GM12878 (cell line): ENCODE data around the gene CDC45. TPM values are rescaled to one million over a fixed set of nuclear protein-coding genes. Genes with fewer than 3 reads are reported as not detected.
"Not testable (repeated sequence)": the region's sequence is repeated elsewhere in the genome, so short reads cannot be mapped to it uniquely, and the experiment has no call there.

Experiments used
- ATAC-seq: fragments of 200-7000 bp; cut with Tn5 transposase; 3 replicates; pipeline ENCODE4 v1.9.1; 2020; ENCODE audit warnings: mild to moderate bottlenecking, moderate library complexity
- BruUV-seq: library from RNA; stranded (reverse); fragments of 400-500 nt; replicated peaks from 2 replicates; lab custom pipeline; 2021; lab: Mats Ljungman, UMichigan
- CTCF ChIA-PET: fragments of 300-600 bp; sonication (Branson Sonifier 250); formaldehyde crosslinking; extraction: SDS; loops from one replicate; lab custom pipeline; 2021; ENCODE audit warnings: inconsistent platforms; lab: Yijun Ruan, JAX
- POLR2A ChIA-PET: fragments of 350-600 bp; formaldehyde crosslinking; extraction: SDS; loops from one replicate; lab custom pipeline; 2021; ENCODE audit warnings: inconsistent platforms; lab: Charles Lee
- RAD21 ChIA-PET: fragments of 300-600 bp; sonication (Branson Sonifier 250); formaldehyde crosslinking; loops from one replicate; lab custom pipeline; 2023; ENCODE audit warnings: antibody characterized with exemption; ENCODE audit not compliant: unreplicated experiment; lab: Charles Lee
- SMC1A ChIA-PET: fragments of 300-600 bp; sonication (Branson Sonifier 250); formaldehyde crosslinking; loops from one replicate; lab custom pipeline; 2023; ENCODE audit not compliant: unreplicated experiment, uncharacterized antibody; lab: Charles Lee
- DNase-seq: peaks from one replicate; pipeline ENCODE4 v3.0.0-alpha.2; 2011; ENCODE audit warnings: low read depth, low spot score
- FAIRE-seq: peaks from 3 replicates; lab custom pipeline; 2011; peaks lifted over from hg19 to GRCh38; lab: Jason Lieb, UNC
- H2AFZ ChIP-seq: 2 replicates; pipeline ENCODE4 v1.6.0; 2011; ENCODE audit warnings: low read depth, low read length, control low read depth; ENCODE audit not compliant: control insufficient read depth
- H3K27ac ChIP-seq: 2 replicates; pipeline ENCODE4 v1.5.1; 2011; ENCODE audit warnings: control low read depth; ENCODE audit not compliant: control insufficient read depth, insufficient read depth
- H3K27me3 ChIP-seq, 2 experiments: replicated peaks in 1 of 2; 2 replicates each; pipeline versions ENCODE4 v1.6.0 to v1.6.1; 2011; ENCODE audit warnings: low read length in 1 of 2; ENCODE audit not compliant: control insufficient read depth in 2 of 2, insufficient read depth in 2 of 2
- H3K36me3 ChIP-seq, 2 experiments: 2 replicates each; pipeline ENCODE4 v1.5.1; 2011; ENCODE audit warnings: low read length in 1 of 2; ENCODE audit not compliant: control insufficient read depth in 2 of 2, insufficient read depth in 2 of 2
- H3K4me1 ChIP-seq: 2 replicates; pipeline ENCODE4 v1.6.1; 2011; ENCODE audit warnings: mild to moderate bottlenecking, low read length, moderate library complexity, mixed read lengths; ENCODE audit not compliant: control insufficient read depth, insufficient read depth
- H3K4me2 ChIP-seq: 2 replicates; pipeline ENCODE4 v1.6.0; 2011; ENCODE audit warnings: control low read depth; ENCODE audit not compliant: control insufficient read depth, insufficient read depth
- H3K4me3 ChIP-seq: fragments of 200-600 bp; sonication (generic); 2 replicates; pipeline ENCODE4 v1.5.1; 2016
- H3K79me2 ChIP-seq: 2 replicates; pipeline ENCODE4 v1.6.0; 2011; ENCODE audit warnings: low read length; ENCODE audit not compliant: control insufficient read depth, insufficient read depth
- H3K9ac ChIP-seq: 2 replicates; pipeline ENCODE4 v1.8.0; 2011; ENCODE audit warnings: low read length, control low read depth, mixed read lengths; ENCODE audit not compliant: control insufficient read depth, insufficient read depth
- H3K9me3 ChIP-seq: replicated peaks from 3 replicates; pipeline ENCODE4 v1.5.1; 2011; ENCODE audit warnings: mild to moderate bottlenecking, low read length; ENCODE audit not compliant: control insufficient read depth, insufficient read depth
- H4K20me1 ChIP-seq: 2 replicates; pipeline ENCODE4 v1.6.0; 2011; ENCODE audit not compliant: control insufficient read depth, insufficient read depth
- HDAC6 ChIP-seq: fragments of 200-600 bp; sonication (generic); IDR thresholded peaks from one replicate; pipeline ENCODE4 v1.8.0; 2017; ENCODE audit warnings: antibody characterized with exemption; ENCODE audit not compliant: unreplicated experiment
- MLLT1 ChIP-seq: fragments of 450-650 bp; IDR thresholded peaks from 2 replicates; pipeline ENCODE4 v1.6.1; 2016; ENCODE audit warnings: mild to moderate bottlenecking
- MTA2 ChIP-seq: fragments of 450-650 bp; IDR thresholded peaks from 2 replicates; pipeline ENCODE4 v1.6.1; 2016; ENCODE audit warnings: low read depth, mild to moderate bottlenecking, moderate library complexity
- RB1 ChIP-seq: fragments of 450-650 bp; formaldehyde crosslinking; IDR thresholded peaks from 2 replicates; pipeline ENCODE4 v1.6.1; 2017; ENCODE audit warnings: mild to moderate bottlenecking, borderline replicate concordance
- ZNF687 ChIP-seq: fragments of 450-650 bp; IDR thresholded peaks from 2 replicates; pipeline ENCODE4 v1.6.1; 2017; ENCODE audit warnings: mild to moderate bottlenecking, moderate library complexity
- WGBS: methylation state at CpG from one replicate; pipeline ENCODE4 v1.1.6; 2016; ENCODE audit warnings: low lambda C conversion rate; ENCODE audit not compliant: insufficient replicate concordance, insufficient coverage; ENCODE audit errors: missing lambda C conversion rate; 5-methylcytosine and 5-hydroxymethylcytosine counted together
- in situ Hi-C: fragments of 300-500 bp; cut with MboI; formaldehyde crosslinking; loops from 9 replicates; pipeline ENCODE4 v1.14.3; 2018; ENCODE audit warnings: mixed read lengths
- intact Hi-C: fragments of 100-400 bp; cut with micrococcal nuclease; formaldehyde crosslinking; loops from one replicate; pipeline ENCODE4 v1.14.2; 2022; ENCODE audit not compliant: unreplicated experiment
- polyA plus RNA-seq, 11 experiments: library from polyadenylated mRNA; depleted of rRNA in 4 of 11; unstranded in 6 of 11; stranded (reverse) in 5 of 11; fragments of >200 nt; fragmentation: Nextera tagmentation in 4 of 11; fragmentation: Illumina TruSeq in 1 of 11; extraction: Ambion mirVana in 4 of 11; extraction: Trizol in 1 of 11; gene quantifications; 1 replicate in 1 of 11; 2 replicates in 10 of 11; pipeline versions ENCODE4 v1.2.1 to v1.2.3, GENCODE V29; 2011 to 2016; ENCODE audit warnings: inconsistent platforms in 2 of 11, missing spikeins in 2 of 11, low read depth in 1 of 11
- total RNA-seq, 4 experiments: library from RNA; depleted of rRNA in 3 of 4; stranded (reverse); fragments of >200 nt in 3 of 4; fragmentation: Illumina TruSeq in 1 of 4; extraction: Trizol in 1 of 4; gene quantifications; 2 replicates each; pipeline versions ENCODE4 v1.2.1 to v1.2.3, GENCODE V29; 2013 to 2021

CDC45 gene
- total and polyA plus RNA-seq, 10 of the 15 experiments (the other 5 are each of a cell fraction or from before 2014, with no cell fraction given), result 40.8 to 88.5 (median 54.2) TPM

DNA sequence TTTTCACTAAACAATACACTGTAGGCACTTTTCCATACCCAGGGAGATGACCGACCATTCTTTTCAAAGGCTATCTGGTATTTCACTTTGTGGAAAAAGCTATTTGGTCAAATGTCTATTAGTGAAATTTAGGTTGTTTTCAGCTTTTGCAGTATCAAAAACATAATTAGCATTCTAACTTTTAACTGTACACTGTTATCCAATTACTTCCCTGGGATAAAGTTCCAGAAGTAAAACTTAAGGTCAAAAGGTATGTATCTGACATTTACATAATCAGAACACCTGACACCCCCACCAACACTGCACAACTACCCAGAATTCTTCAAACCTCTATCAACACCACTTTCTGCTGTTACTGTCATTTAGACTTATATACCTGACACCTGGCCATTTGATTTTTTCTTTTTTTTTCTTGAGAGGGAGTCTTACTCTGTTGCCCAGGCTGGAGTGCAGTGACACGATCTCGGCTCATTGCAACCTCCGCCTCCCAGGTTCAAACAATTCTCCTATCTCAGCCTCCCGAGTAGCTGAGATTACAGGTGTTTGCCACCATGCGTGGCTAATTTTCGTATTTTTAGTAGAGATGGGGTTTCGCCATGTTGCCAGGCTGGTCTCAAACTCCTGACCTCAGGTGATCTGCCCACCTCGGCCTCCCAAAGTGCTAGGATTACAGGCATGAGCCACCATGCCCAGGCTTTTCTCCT, 34.3 kb upstream of the CDC45 start:
- WGBS, result 96% methylated on average over 9 of the region's 9 CpGs
- BruUV-seq, H3K4me3 ChIP-seq, DNase-seq, H3K27me3 ChIP-seq, H3K9me3 ChIP-seq, FAIRE-seq, H4K20me1 ChIP-seq, H2AFZ ChIP-seq, ATAC-seq, H3K27ac ChIP-seq, H3K9ac ChIP-seq: not testable (repeated sequence)
- CTCF ChIA-PET, result interaction anchor here (0.7 to 3.1 kb wide), 7 partner anchors 11 to 339 kb away, joined by 3 to 10 read pairs (median 3); partner anchors contain the start of gene ESS2
- Histone ChIP-seq H3K79me2 (peaks cover 30% of the 10 kb centered on the region), H3K4me2 (peak overlapping the region; percentile 43; the same call in 1 of the 2 replicates), H3K4me1 (peaks cover 17% of the 10 kb centered on the region), H3K36me3 (peaks cover 4 to 14% of the 10 kb centered on the region in 2 experiments; a peak in 3 of 4 replicates)
- RAD21 ChIA-PET, result interaction anchor here (1.0 kb wide), 1 partner anchor 146 kb away, joined by 3 read pairs; no protein-coding TSS in a partner anchor
- SMC1A ChIA-PET, result interaction anchor here (0.9 to 4.4 kb wide), 4 partner anchors 9 to 32 kb away, joined by 3 to 18 read pairs (median 4); no protein-coding TSS in a partner anchor
- in situ Hi-C loops, result loop anchor here (25.0 kb wide), 1 partner anchor 1808 kb away; the partner anchor contains the start of genes ATP6V1E1 and BCL2L13
- intact Hi-C loops, result loop anchor here (5.0 kb wide), 1 partner anchor 268 kb away; the partner anchor contains the start of gene SLC25A1
- POLR2A ChIA-PET, result interaction anchor here (0.6 to 3.4 kb wide), 5 partner anchors 11 to 270 kb away, joined by 3 to 19 read pairs (median 4); no protein-coding TSS in a partner anchor

DNA sequence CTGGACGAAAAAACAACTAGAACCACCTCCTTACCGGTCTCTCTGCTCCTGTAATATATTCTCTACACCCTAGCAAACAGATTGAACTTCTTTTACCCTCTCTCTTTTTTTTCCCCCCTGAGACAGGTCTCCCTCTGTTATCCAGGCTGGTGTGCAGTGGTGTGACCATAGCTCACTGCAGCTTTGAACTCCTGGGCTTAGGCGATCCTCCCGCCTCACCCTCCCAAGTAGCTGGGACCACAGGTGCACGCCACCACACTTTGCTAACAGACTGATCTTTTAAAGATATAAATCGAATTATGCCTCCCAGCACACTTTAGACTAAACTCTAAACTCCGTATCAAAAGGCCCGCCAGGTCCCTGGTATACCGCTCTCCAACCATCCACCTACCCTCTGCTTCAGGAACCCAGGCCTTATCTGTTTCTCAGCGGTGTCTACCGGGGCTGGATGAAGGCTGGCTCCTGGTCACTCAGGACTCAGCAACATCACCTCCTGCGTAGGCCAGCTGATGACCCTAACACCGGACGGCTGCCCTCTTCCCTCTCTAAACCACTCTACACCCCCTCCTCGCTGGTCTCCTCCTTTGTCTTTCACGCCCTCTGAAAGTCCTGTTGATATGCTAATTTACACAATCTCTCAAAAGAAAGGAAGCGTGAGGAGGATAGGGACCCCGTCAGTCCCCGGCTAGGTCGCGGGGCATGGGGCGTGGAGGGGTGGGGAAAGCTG, 33.0 kb upstream of the CDC45 start:
- no TSS peak for BruUV-seq
- H2AFZ ChIP-seq, result peak overlapping the region; percentile 26
- TF ChIP-seq RB1 (no peak), HDAC6 (no peak), MLLT1 (peak; percentile 89), MTA2 (no peak), ZNF687 (no peak)

More for the DNA sequence above, 33.0 kb upstream of the CDC45 start:
- ChIA-PET POLR2A (interaction anchor here (0.6 to 1.8 kb wide), 5 partner anchors 15 to 269 kb away, joined by 3 to 4 read pairs (median 3); partner anchors contain the start of genes CDC45, MRPL40 and SLC25A1), SMC1A (interaction anchor here (1.3 to 4.4 kb wide), 2 partner anchors 12 to 30 kb away, joined by 6 to 18 read pairs; no protein-coding TSS in a partner anchor), RAD21 (interaction anchor here (1.0 to 1.7 kb wide), 3 partner anchors 15 to 268 kb away, joined by 3 to 4 read pairs (median 4); partner anchors contain the start of genes HIRA, MRPL40 and SLC25A1), CTCF (interaction anchor here (1.0 to 3.1 kb wide), 3 partner anchors 13 to 267 kb away, joined by 4 to 10 read pairs (median 9); no protein-coding TSS in a partner anchor)
- Histone ChIP-seq H3K4me3 (peak overlapping the region; percentile 86), H3K27ac (peak overlapping the region; percentile 85; the same call in 1 of the 2 replicates), H3K9me3 (no peaks in the 10 kb centered on the region), H3K36me3 (peaks cover 6 to 15% of the 10 kb centered on the region in 2 experiments; a peak in 3 of 4 replicates), H4K20me1 (no peaks in the 10 kb centered on the region), H3K4me2 (peak overlapping the region; percentile 80), H3K9ac (peak overlapping the region; percentile 82), H3K27me3 (no peaks in the 10 kb centered on the region), H3K79me2 (peaks cover 30% of the 10 kb centered on the region), H3K4me1 (peaks cover 17% of the 10 kb centered on the region)
- ATAC-seq, result no peak; the same call in 2 of the 3 replicates
- in situ Hi-C loops, result loop anchor here (25.0 kb wide), 1 partner anchor 1809 kb away; the partner anchor contains the start of genes ATP6V1E1 and BCL2L13
- intact Hi-C loops, result loop anchor here (1.0 to 5.0 kb wide), 2 partner anchors 14 to 269 kb away; partner anchors contain the start of genes MRPL40 and SLC25A1
- no peak for DNase-seq
- WGBS, result 24% methylated on average over 22 of the region's 22 CpGs
- FAIRE-seq, result no peak
